Fibroblast of skin of left biceps (primary cell): ENCODE measurements around the gene PPP4C.
"Not testable (repeated sequence)": the region's sequence is repeated elsewhere in the genome, so short reads cannot be mapped to it uniquely, and the experiment has no call there.

Source experiments
- DNase-seq, 2 experiments: peaks; one replicate each; pipeline ENCODE4 v3.0.0-alpha.2; 2013; ENCODE audit warnings: low read depth in 2 of 2

The PPP4C gene

DNA sequence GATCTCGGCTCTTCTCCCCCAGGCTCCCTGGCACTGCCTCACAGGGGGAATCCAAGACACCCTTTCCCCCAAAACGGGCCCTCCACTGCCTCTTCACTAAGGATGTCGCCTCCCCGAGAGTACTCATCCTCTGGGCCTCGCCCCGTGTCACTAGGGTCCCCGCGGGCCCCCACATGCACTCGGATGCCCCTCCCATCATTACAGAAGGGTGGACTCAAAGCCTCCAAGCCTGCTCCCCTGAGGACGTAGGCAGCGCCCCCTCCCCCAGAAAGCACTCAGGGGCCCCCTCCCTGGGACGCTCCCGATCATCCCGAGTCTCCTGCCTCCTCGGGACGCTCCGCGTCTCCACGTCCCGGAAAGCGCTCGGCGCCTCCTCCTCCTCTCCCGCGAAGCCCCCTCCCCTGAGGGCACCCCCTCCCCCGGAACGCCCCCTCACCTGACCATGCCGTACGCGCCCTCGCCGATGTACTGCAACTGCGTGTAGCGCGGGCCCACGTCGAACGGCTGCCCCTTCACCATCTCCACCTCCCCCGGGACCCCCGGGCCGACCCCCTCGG is 46.9 kb downstream of the PPP4C start:
- no peak for DNase-seq

GRCh38 chr16:30124985-30125379 is 49.2 kb downstream of the PPP4C start:
- DNase-seq: no peak

- not testable (repeated sequence) for DNase-seq
These were observed 49.9 kb downstream of the PPP4C start for GRCh38 chr16:30125690-30126089.

GRCh38 chr16:30127993-30128392 is 52.2 kb downstream of the PPP4C start:
- DNase-seq: no peak

DNA sequence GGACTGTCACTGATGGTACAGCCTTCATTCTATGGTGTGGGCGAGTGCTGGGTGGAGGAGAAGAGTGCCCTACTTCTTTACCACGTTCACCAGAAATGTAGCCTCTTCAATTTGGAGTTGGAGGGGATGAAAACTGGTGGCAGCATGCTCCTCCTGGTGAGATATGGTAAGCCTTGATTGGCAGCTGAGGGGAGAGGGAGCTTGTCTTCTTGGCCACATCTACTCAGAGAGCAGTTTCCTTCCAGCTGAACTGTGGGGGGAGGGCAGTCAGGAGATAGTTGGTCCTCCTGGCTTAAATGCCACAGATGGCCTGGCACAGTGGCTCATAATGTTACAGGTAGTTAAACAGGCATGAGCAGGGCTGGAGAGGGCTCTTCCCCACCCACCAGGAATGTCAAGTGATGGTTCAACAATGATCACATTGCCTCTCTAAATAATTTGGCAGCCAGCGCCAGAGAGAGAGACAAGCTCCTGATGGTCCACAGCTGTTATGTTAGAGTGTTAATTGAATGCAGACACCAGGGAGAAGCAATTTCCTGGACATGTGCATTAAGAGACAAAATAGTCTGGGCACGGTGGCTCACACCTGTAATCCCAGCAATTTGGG is 56.2 kb downstream of the PPP4C start:
- DNase-seq: peak in 1 of 2 experiments; percentile 12

DNA sequence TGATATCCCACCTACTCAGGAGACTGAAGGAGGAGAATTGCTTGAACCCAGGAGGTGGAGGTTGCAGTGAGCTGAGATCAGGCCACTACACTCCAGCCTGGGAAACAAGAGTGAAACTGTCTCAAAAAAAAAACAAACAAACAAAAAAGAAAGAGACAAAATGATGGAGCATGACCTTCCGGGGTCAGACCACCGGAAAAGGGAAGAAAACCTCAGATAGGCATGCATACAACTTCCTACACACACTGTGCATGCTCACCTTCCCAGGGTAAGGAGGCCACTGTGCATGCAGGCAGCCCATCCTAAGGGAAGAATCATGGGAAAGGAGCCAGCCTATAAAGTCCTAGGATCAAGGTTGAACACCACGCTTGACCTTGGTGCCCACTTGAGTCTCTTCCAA is 56.8 kb downstream of the PPP4C start:
- DNase-seq: no peak
